Activated CD8-positive, alpha-beta memory T cell treated with anti-CD3 and anti-CD28 coated beads, Interleukin-2, amount 10 ng/mL, durations not matched to agents 7 days and 5 days (primary cell): ENCODE data around the gene TRIM72. TPM values are rescaled to one million over a fixed set of nuclear protein-coding genes. Genes with fewer than 3 reads are reported as not detected.
A peak's percentile ranks its signal among the peaks of the same experiment; 100 is the strongest.

Experiments
- ATAC-seq: fragments of 150-1000 bp; cut with Tn5 transposase; one replicate; pipeline ENCODE4 v1.10.0; 2021; ENCODE audit warnings: moderate library complexity
- CTCF ChIA-PET: fragments of 350-600 bp; sonication (Branson Sonifier 250); formaldehyde crosslinking; loops from one replicate; lab custom pipeline; 2021; ENCODE audit warnings: antibody characterized with exemption; lab: Charles Lee
- DNase-seq: peaks from one replicate; pipeline ENCODE4 v3.0.0-alpha.2; 2020
- H3K27ac Mint-ChIP-seq: one replicate; pipeline ENCODE4 v1.8.0; 2021; ENCODE audit warnings: mild to moderate bottlenecking, mixed read lengths
- H3K27me3 Mint-ChIP-seq: one replicate; pipeline ENCODE4 v1.8.0; 2021; ENCODE audit warnings: mixed read lengths
- H3K36me3 Mint-ChIP-seq: one replicate; pipeline ENCODE4 v1.8.0; 2021; ENCODE audit warnings: mild to moderate bottlenecking, mixed read lengths
- H3K4me1 Mint-ChIP-seq: one replicate; pipeline ENCODE4 v1.8.0; 2021; ENCODE audit warnings: mixed read lengths
- H3K4me3 Mint-ChIP-seq: one replicate; pipeline ENCODE4 v1.8.0; 2021; ENCODE audit warnings: mild to moderate bottlenecking, moderate library complexity, mixed read lengths
- H3K9me3 Mint-ChIP-seq: one replicate; pipeline ENCODE4 v1.8.0; 2022; ENCODE audit warnings: low read depth, mixed read lengths
- total RNA-seq, 2 experiments: library from RNA; stranded (reverse); gene quantifications; one replicate each; pipeline ENCODE4 v1.2.3, GENCODE V29; 2021

TRIM72 gene
- total RNA-seq, 2 experiments from 2014 or later = not detected

DNA sequence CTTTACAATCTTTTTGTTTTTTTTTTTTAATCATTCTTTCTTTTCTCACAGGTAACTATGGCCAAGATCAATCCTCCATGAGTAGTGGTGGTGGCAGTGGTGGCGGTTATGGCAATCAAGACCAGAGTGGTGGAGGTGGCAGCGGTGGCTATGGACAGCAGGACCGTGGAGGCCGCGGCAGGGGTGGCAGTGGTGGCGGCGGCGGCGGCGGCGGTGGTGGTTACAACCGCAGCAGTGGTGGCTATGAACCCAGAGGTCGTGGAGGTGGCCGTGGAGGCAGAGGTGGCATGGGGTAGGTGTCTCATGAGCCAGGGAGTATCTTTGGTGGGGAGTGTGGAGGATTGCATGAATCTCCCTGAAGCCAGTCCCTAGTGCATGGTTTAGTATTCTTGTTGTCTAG lies 29.0 kb upstream of the TRIM72 start:
- H3K4me1 Mint-ChIP-seq = peaks cover 76% of the 10 kb centered on the region
- H3K36me3 Mint-ChIP-seq = peaks cover 90% of the 10 kb centered on the region
- ATAC-seq (no peak), DNase-seq (no peak)
- peak overlapping the region; percentile 6 for H3K4me3 Mint-ChIP-seq
- H3K9me3 Mint-ChIP-seq = no peaks in the 10 kb centered on the region
- CTCF ChIA-PET = interaction anchor here (0.6 to 1.4 kb wide), 2 partner anchors 252 to 259 kb away, joined by 3 read pairs; no protein-coding TSS in a partner anchor
- H3K27ac Mint-ChIP-seq = peak overlapping the region; percentile 64
- H3K27me3 Mint-ChIP-seq = peaks cover 1% of the 10 kb centered on the region

DNA sequence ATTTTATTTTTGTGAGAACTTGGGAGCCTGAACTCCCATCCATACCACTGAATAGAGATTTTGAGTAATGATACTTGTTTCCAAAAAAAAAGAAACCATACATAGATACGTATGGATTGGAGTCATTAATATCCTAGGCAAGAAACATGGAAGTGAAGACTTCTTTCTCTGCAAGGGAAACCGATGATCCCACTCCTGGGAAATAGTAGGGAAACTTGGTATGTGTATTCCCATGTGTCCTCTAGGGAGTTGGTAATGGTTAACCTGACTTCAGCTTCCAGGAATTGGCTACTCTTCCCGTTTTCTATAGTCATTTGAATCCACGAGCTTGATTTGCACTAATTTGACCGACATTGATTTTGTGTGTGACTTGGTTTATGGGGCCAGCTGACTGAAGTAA lies 28.6 kb upstream of the TRIM72 start:
- Mint-ChIP-seq H3K4me1 (peaks cover 81% of the 10 kb centered on the region), H3K36me3 (peaks cover 92% of the 10 kb centered on the region), H3K9me3 (no peaks in the 10 kb centered on the region), H3K27me3 (no peaks in the 10 kb centered on the region), H3K4me3 (peak overlapping the region; percentile 6), H3K27ac (peak overlapping the region; percentile 42)
- no peak for ATAC-seq
- no peak for DNase-seq
- CTCF ChIA-PET = interaction anchor here (0.6 kb wide), 1 partner anchor 252 kb away, joined by 3 read pairs; no protein-coding TSS in a partner anchor

DNA sequence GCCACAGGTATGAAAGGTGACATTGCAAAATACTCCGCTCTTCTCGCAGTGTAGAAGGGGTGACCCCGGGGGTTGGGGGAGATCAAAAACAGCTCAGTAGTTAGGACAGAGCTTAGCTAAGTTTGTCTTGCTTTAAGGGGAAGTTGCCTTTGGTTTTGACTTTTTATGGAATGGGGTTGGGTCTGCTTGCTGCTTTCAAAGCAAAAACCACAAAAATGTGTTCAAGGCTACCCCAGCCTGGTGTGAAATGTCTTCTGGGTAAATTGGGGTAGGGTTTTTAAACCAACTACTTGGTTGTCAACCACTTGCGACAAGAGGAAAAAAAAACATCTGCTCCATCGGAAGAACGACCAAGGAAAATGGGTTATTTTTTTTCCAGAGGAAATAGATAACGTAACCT lies 27.7 kb upstream of the TRIM72 start:
- Mint-ChIP-seq H3K4me3 (peak overlapping the region; percentile 5), H3K36me3 (peaks cover 96% of the 10 kb centered on the region), H3K9me3 (no peaks in the 10 kb centered on the region), H3K27ac (peak overlapping the region; percentile 42), H3K4me1 (peaks cover 87% of the 10 kb centered on the region), H3K27me3 (no peaks in the 10 kb centered on the region)
- no peak for DNase-seq
- CTCF ChIA-PET = no interaction called here
- ATAC-seq = no peak

DNA sequence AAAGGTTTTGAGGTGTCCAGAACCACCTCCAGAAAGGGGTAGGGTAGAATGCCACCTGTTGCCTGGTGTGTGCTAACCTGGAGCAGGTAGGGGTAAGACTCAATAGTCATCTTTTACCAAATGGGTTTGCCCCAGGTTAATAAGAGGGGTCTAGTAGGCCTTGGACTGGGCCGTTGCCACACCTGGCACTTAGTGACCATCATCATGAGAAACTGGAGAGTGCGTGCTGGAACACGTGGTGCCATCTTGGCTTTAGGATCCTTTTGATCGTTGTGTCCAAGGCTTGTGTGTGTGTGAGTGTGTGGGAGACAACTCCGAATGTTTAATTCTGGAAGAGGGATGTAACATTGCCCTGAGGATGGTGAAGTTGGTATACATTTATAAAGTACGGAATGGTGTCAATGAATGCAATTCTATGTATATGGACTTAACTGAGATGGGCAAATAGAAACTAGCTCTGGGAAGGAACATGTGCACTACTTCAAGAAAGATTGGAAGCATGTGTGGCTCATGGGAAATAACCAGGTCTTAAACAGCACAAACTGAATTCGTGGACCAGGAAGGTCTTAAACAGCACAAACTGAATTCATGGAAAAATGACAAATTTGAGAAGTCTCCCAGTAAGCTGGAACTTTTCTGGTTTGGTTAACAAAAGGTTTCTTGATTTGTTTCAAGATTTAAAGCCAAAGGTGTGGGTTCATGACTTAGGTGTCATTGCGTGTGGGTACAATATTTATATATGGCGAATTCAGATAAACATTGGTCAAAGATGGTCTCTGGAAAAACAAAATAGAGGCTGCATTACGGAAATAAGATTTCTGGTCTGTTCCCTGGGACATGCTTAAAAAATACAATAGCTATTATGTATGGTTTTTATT lies 26.8 kb upstream of the TRIM72 start:
- Mint-ChIP-seq H3K9me3 (no peaks in the 10 kb centered on the region), H3K4me1 (peaks cover 90% of the 10 kb centered on the region), H3K27me3 (no peaks in the 10 kb centered on the region), H3K36me3 (peaks cover 97% of the 10 kb centered on the region), H3K27ac (peak overlapping the region; percentile 31), H3K4me3 (no peak overlapping the region)
- CTCF ChIA-PET = interaction anchor here (1.5 kb wide), 1 partner anchor 14 kb away, joined by 6 read pairs; no protein-coding TSS in a partner anchor
- DNase-seq (no peak), ATAC-seq (no peak)

DNA sequence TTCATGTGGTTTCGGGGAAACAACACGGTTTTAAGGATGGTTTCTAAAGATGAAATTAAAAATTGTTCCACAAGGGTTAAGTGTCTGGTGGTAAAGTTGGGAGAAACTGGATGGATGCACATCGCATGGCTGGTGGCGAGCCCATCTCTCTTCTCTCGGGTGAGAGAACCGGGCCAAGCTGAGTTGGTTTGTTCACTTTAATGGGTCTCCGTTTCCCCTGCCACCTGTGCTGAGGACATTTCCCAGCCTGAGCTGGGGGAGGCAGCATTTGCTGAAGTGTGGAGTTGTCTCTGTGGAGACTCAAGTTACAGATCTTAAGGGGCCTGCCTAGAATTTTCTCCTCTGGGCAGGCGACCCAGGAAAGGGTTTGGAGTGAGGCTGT lies 26.1 kb upstream of the TRIM72 start:
- no peak overlapping the region for H3K4me3 Mint-ChIP-seq
- H3K9me3 Mint-ChIP-seq = no peaks in the 10 kb centered on the region
- DNase-seq = no peak
- ATAC-seq = no peak
- no peaks in the 10 kb centered on the region for H3K27me3 Mint-ChIP-seq
- H3K36me3 Mint-ChIP-seq = peaks cover 94% of the 10 kb centered on the region
- CTCF ChIA-PET = interaction anchor here (1.5 kb wide), 1 partner anchor 13 kb away, joined by 6 read pairs; no protein-coding TSS in a partner anchor
- H3K27ac Mint-ChIP-seq = peak overlapping the region; percentile 31
- peaks cover 85% of the 10 kb centered on the region for H3K4me1 Mint-ChIP-seq

DNA sequence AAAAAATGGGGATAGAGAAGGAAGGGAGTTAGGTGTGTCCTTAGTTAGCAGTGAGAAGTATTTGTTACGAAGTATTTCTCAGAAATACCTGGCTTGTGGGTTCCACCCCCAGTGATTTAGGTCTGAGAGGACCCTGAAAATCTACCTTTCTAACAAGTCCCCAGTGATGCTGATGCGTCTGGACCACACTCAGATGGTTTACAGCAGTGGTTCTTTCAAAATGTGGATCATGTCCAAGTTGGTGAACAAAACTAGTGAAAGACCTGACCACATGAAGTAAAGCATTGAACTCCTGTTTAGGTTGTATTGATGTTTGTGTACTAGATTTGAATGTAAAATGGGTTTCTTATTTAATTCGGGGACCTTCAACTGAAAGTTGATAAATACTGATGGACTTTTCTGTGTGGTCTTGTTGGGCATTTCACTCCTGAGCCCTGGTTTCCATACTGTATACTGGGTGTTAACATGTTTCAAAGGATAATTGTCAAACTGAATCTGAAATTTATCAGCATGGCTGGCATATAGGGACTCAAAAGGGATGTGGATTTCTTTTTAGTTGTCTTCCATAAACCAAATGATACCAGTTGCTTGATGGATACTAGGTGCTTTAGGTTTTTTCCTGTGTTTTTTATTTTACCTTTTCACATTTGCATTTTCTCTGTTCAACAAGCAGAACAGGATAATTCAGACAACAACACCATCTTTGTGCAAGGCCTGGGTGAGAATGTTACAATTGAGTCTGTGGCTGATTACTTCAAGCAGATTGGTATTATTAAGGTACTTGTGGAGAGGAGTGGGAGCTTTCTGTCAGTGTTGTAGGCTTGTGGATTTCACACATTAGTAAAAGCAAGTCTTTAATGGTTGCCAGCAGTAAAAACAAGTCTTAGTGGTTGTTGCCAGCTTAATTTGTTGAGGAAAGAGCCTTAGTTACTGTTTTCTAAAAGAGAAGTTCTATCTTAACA lies 25.2 kb upstream of the TRIM72 start:
- no peak overlapping the region for H3K4me3 Mint-ChIP-seq

DNA sequence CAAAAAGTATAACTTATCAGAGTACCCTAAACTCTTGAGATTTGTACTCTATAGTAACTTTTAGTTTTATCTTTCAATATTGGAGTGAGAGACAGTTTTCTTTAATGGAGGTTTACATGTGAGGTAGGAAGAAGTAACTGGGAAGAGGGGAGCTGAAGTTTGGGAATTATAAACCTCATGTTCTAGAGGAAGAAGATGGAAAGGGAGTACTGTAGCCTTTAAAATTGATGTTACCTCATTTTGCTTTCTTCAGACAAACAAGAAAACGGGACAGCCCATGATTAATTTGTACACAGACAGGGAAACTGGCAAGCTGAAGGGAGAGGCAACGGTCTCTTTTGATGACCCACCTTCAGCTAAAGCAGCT lies 24.5 kb upstream of the TRIM72 start:
- H3K4me3 Mint-ChIP-seq = no peak overlapping the region
- DNase-seq = no peak
- H3K36me3 Mint-ChIP-seq = peaks cover 92% of the 10 kb centered on the region
- ATAC-seq = no peak
- CTCF ChIA-PET = interaction anchor here (1.5 kb wide), 1 partner anchor 27 kb away, joined by 3 read pairs; no protein-coding TSS in a partner anchor
- H3K9me3 Mint-ChIP-seq = no peaks in the 10 kb centered on the region
- no peaks in the 10 kb centered on the region for H3K27me3 Mint-ChIP-seq
- H3K4me1 Mint-ChIP-seq = peaks cover 79% of the 10 kb centered on the region
- peak overlapping the region; percentile 6 for H3K27ac Mint-ChIP-seq

More for the DNA sequence above, 25.2 kb upstream of the TRIM72 start:
- Mint-ChIP-seq H3K27me3 (no peaks in the 10 kb centered on the region), H3K27ac (peak overlapping the region; percentile 30), H3K9me3 (no peaks in the 10 kb centered on the region), H3K4me1 (peaks cover 81% of the 10 kb centered on the region), H3K36me3 (peaks cover 91% of the 10 kb centered on the region)
- ATAC-seq = no peak
- CTCF ChIA-PET = interaction anchor here (1.5 kb wide), 1 partner anchor 12 kb away, joined by 6 read pairs; no protein-coding TSS in a partner anchor
- DNase-seq = no peak

DNA sequence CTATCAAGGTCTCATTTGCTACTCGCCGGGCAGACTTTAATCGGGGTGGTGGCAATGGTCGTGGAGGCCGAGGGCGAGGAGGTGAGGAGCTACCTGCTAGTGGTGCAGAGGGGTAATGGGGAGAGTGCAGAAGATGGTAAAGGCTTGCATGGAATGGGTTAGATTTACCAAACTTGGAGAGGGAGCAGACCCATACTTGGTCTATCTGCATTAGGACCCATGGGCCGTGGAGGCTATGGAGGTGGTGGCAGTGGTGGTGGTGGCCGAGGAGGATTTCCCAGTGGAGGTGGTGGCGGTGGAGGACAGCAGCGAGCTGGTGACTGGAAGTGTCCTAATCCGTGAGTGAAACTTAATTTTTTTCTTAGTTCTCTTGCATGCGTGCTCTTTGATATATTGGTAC lies 23.9 kb upstream of the TRIM72 start:
- Mint-ChIP-seq H3K27ac (no peak overlapping the region), H3K4me3 (no peak overlapping the region)

DNA sequence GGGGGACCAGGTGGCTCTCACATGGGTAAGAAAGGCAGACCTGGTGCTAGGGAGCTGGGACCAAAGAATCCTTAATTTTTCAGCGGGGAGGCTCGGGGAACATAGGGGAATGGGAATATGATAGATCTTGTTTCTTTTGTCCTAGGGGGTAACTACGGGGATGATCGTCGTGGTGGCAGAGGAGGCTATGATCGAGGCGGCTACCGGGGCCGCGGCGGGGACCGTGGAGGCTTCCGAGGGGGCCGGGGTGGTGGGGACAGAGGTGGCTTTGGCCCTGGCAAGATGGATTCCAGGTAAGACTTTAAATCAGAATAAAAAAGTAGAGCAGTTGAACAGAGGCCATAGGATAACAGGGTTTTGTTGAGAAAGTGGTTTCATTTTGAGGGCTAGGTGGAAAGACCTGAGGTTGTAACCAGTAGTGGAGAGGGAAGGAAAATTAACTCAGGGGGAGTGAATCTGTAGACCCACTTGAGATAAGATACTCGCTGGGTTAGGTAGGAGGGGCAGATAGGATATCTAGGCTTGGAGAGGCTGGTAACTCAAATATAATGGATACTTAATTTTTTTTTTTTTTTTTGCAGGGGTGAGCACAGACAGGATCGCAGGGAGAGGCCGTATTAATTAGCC lies 23.0 kb upstream of the TRIM72 start:
- no peaks in the 10 kb centered on the region for H3K27me3 Mint-ChIP-seq
- H3K4me3 Mint-ChIP-seq = no peak overlapping the region
- CTCF ChIA-PET = interaction anchor here (0.7 to 1.5 kb wide), 2 partner anchors 25 to 143 kb away, joined by 3 read pairs; no protein-coding TSS in a partner anchor
- ATAC-seq (no peak), DNase-seq (no peak)
- H3K4me1 Mint-ChIP-seq = peaks cover 70% of the 10 kb centered on the region
- peaks cover 87% of the 10 kb centered on the region for H3K36me3 Mint-ChIP-seq
- H3K27ac Mint-ChIP-seq = no peak overlapping the region
- H3K9me3 Mint-ChIP-seq = no peaks in the 10 kb centered on the region

More for the DNA sequence above, 23.9 kb upstream of the TRIM72 start:
- Mint-ChIP-seq H3K36me3 (peaks cover 92% of the 10 kb centered on the region), H3K4me1 (peaks cover 78% of the 10 kb centered on the region), H3K27me3 (no peaks in the 10 kb centered on the region), H3K9me3 (no peaks in the 10 kb centered on the region)
- DNase-seq (no peak), ATAC-seq (no peak)
- CTCF ChIA-PET = interaction anchor here (1.5 kb wide), 1 partner anchor 26 kb away, joined by 3 read pairs; no protein-coding TSS in a partner anchor

DNA sequence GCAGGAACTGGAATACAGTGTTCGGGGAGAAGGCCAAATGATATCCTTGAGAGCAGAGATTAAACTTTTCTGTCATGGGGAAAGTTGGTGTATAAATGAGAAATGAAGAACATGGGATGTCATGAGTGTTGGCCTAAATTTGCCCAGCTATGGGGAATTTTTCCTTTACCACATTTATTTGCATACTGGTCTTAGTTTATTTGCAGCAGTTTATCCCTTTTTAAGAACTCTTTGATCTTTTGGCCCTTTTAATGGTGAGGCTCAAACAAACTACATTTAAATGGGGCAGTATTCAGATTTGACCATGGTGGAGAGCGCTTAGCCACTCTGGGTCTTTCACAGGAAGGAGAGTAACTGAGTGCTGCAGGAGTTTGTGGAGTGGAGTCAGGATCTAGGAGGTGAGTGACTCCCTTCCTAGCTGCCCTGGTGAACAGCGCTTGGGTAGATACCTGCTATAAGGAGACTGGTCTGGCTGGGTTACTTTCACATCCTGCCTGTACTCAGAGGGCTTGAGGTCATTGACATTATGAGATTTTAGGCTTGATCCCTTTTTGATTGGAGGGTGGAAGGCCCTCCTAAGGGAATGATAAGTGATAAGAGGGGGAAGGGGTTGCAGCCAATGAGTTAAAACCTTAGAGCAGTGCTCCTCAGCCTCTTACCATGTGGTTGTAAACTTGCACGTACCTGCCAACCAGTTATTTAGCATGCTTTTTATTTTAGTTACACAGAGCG lies 22.1 kb upstream of the TRIM72 start:
- H3K4me3 Mint-ChIP-seq = no peak overlapping the region
- ATAC-seq (no peak), DNase-seq (no peak)
- H3K4me1 Mint-ChIP-seq = peaks cover 67% of the 10 kb centered on the region
- no peaks in the 10 kb centered on the region for H3K27me3 Mint-ChIP-seq
- H3K9me3 Mint-ChIP-seq = no peaks in the 10 kb centered on the region
- H3K36me3 Mint-ChIP-seq = peaks cover 87% of the 10 kb centered on the region
- H3K27ac Mint-ChIP-seq = peak overlapping the region; percentile 58
- CTCF ChIA-PET = interaction anchor here (0.8 kb wide), 1 partner anchor 9 kb away, joined by 3 read pairs; no protein-coding TSS in a partner anchor

DNA sequence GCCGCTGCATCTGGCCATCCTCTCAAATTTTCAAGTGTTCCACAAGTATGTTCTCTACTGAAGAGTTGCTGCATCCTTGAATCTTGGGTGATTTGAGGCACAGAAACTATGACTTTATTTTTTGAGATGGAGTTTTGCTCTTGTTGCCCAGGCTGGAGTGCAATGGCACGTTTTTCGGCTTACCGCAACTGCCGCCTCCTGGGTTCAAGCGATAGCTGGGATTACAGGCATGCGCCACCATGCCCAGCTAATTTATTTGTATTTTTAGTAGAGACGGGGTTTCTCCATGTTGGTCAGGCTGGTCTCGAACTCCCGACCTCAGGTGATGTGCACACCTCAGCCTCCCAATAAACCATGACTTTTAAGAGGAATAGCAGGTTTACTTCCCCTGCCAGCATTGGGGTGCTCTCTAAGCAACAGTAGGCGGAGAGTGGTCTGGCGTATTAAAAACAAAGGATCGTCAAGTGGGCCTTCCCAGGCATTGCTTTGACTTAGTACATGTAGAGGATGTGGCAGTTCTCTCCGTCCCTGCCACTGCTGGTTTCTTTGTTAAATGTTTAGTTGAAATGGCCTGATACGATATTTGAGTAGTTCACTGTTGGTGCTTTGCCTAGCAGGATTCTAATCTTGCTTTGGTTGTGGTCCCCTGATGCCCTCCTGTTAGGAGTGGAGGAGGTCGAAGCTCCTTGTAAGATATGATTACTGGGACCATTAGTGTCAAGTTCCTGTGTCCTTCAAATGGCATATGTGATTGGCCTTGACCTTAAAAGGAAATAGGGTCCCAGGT lies 20.9 kb upstream of the TRIM72 start:
- DNase-seq = no peak
- no peak for ATAC-seq
- no peak overlapping the region for H3K4me3 Mint-ChIP-seq
- H3K9me3 Mint-ChIP-seq = no peaks in the 10 kb centered on the region
- H3K36me3 Mint-ChIP-seq = peaks cover 76% of the 10 kb centered on the region
- H3K27ac Mint-ChIP-seq = peak overlapping the region; percentile 37
- CTCF ChIA-PET = no interaction called here
- H3K4me1 Mint-ChIP-seq = peaks cover 62% of the 10 kb centered on the region
- no peaks in the 10 kb centered on the region for H3K27me3 Mint-ChIP-seq
